Astrocyte (in vitro differentiated cells and primary cell): ENCODE measurements around the gene MYL6. TPM values are rescaled to one million over a fixed set of nuclear protein-coding genes. Genes with fewer than 3 reads are reported as not detected.
"Not testable (repeated sequence)": the region's sequence is repeated elsewhere in the genome, so short reads cannot be mapped to it uniquely, and the experiment has no call there.

ENCODE experiments used
- DNase-seq: peaks from one replicate; pipeline ENCODE4 v3.0.0-alpha.2; 2010; ENCODE audit warnings: low read depth
- FAIRE-seq: peaks from 2 replicates; lab custom pipeline; 2011; peaks lifted over from hg19 to GRCh38; lab: Jason Lieb, UNC
- H2AFZ ChIP-seq: 2 replicates; pipeline ENCODE4 v1.6.0; 2012; ENCODE audit warnings: low read depth, low read length, inconsistent platforms
- H3K27ac ChIP-seq: 2 replicates; pipeline ENCODE4 v1.5.1; 2011; ENCODE audit warnings: low read depth, low read length, inconsistent platforms
- H3K27me3 ChIP-seq: 2 replicates; pipeline ENCODE4 v1.6.0; 2011; ENCODE audit warnings: low read length, inconsistent platforms; ENCODE audit not compliant: insufficient read depth
- H3K36me3 ChIP-seq: 2 replicates; pipeline ENCODE4 v1.5.1; 2011; ENCODE audit warnings: low read length, inconsistent platforms; ENCODE audit not compliant: insufficient read depth
- H3K4me1 ChIP-seq: 2 replicates; pipeline ENCODE4 v1.5.1; 2011; ENCODE audit warnings: low read length, inconsistent platforms; ENCODE audit not compliant: insufficient read depth
- H3K4me2 ChIP-seq: 2 replicates; pipeline ENCODE4 v1.6.0; 2012; ENCODE audit warnings: low read length, inconsistent platforms
- H3K4me3 ChIP-seq: 2 replicates; pipeline ENCODE4 v1.5.1; 2011; ENCODE audit warnings: low read depth, mild to moderate bottlenecking, low read length, inconsistent platforms; ENCODE audit not compliant: insufficient read depth
- H3K79me2 ChIP-seq: 2 replicates; pipeline ENCODE4 v1.6.0; 2012; ENCODE audit warnings: mild to moderate bottlenecking, low read length, inconsistent platforms; ENCODE audit not compliant: insufficient read depth
- H3K9ac ChIP-seq: 2 replicates; pipeline ENCODE4 v1.6.0; 2012; ENCODE audit warnings: mild to moderate bottlenecking, low read length, inconsistent platforms
- H3K9me3 ChIP-seq: 2 replicates; pipeline ENCODE4 v1.5.1; 2012; ENCODE audit warnings: low read depth, mild to moderate bottlenecking, low read length, inconsistent platforms; ENCODE audit not compliant: insufficient read depth
- H4K20me1 ChIP-seq: 2 replicates; pipeline ENCODE4 v1.6.0; 2012; ENCODE audit warnings: low read length, inconsistent platforms; ENCODE audit not compliant: insufficient read depth
- H3K27ac Mint-ChIP-seq: one replicate; pipeline ENCODE4 v1.8.0; 2021; ENCODE audit warnings: mild to moderate bottlenecking, mixed read lengths; ENCODE audit not compliant: unreplicated experiment
- H3K27me3 Mint-ChIP-seq: one replicate; pipeline ENCODE4 v1.8.0; 2021; ENCODE audit warnings: low read depth, mixed read lengths; ENCODE audit not compliant: unreplicated experiment
- H3K36me3 Mint-ChIP-seq: one replicate; pipeline ENCODE4 v1.8.0; 2021; ENCODE audit warnings: low read depth, mixed read lengths; ENCODE audit not compliant: unreplicated experiment
- H3K4me1 Mint-ChIP-seq: one replicate; pipeline ENCODE4 v1.8.0; 2021; ENCODE audit warnings: low read depth, mixed read lengths; ENCODE audit not compliant: unreplicated experiment
- H3K4me3 Mint-ChIP-seq: one replicate; pipeline ENCODE4 v1.8.0; 2021; ENCODE audit warnings: mild to moderate bottlenecking, moderate library complexity, mixed read lengths; ENCODE audit not compliant: unreplicated experiment
- H3K9me3 Mint-ChIP-seq: one replicate; pipeline ENCODE4 v1.8.0; 2021; ENCODE audit warnings: mild to moderate bottlenecking, mixed read lengths; ENCODE audit not compliant: unreplicated experiment
- CTCF ChIP-seq: IDR thresholded peaks from 2 replicates; pipeline ENCODE4 v1.5.1; 2011; ENCODE audit warnings: low read depth, mild to moderate bottlenecking, inconsistent platforms, low read length, moderate library complexity; ENCODE audit not compliant: insufficient read depth
- EZH2 ChIP-seq: IDR thresholded peaks from 2 replicates; pipeline ENCODE4 v1.6.1; 2012; ENCODE audit warnings: mild to moderate bottlenecking, low read length, inconsistent platforms; ENCODE audit not compliant: insufficient read depth
- total RNA-seq: library from RNA; stranded (reverse); gene quantifications from 2 replicates; pipeline ENCODE4 v1.2.1, GENCODE V29; 2021

Gene MYL6
- total RNA-seq, 1 donor from 2014 or later = 2,685 TPM

GRCh38 chr12:56114084-56114483, 44.1 kb upstream of the MYL6 start:
- Mint-ChIP-seq H3K4me1 (peaks cover 7% of the 10 kb centered on the region), H3K36me3 (peaks cover 22% of the 10 kb centered on the region), H3K4me3 (no peak overlapping the region), H3K27me3 (no peaks in the 10 kb centered on the region), H3K27ac (no peak overlapping the region), H3K9me3 (no peaks in the 10 kb centered on the region)
- Histone ChIP-seq H3K79me2 (peaks cover 17% of the 10 kb centered on the region), H3K4me1 (peaks cover 10% of the 10 kb centered on the region), H3K4me3 (no peak overlapping the region), H3K36me3 (peaks cover 35% of the 10 kb centered on the region), H3K4me2 (no peak overlapping the region), H3K27me3 (no peaks in the 10 kb centered on the region), H2AFZ (no peak overlapping the region), H4K20me1 (peaks cover 11% of the 10 kb centered on the region), H3K9me3 (no peaks in the 10 kb centered on the region), H3K9ac (no peak overlapping the region), H3K27ac (no peak overlapping the region)
- FAIRE-seq (no peak), DNase-seq (no peak)
- TF ChIP-seq CTCF = no peak
- no peak for TF ChIP-seq EZH2

- Histone ChIP-seq H4K20me1 (peaks cover 11% of the 10 kb centered on the region), H3K4me2 (peak overlapping the region; percentile 98), H3K36me3 (peaks cover 29% of the 10 kb centered on the region), H3K4me3 (peak overlapping the region; percentile 99), H3K27me3 (no peaks in the 10 kb centered on the region), H3K9me3 (no peaks in the 10 kb centered on the region), H3K27ac (peak overlapping the region; percentile 91), H2AFZ (no peak overlapping the region), H3K4me1 (peaks cover 23% of the 10 kb centered on the region), H3K79me2 (peaks cover 17% of the 10 kb centered on the region), H3K9ac (peak overlapping the region; percentile 98)
- H3K27ac Mint-ChIP-seq = peak overlapping the region; percentile 97
- peaks cover 18% of the 10 kb centered on the region for H3K4me1 Mint-ChIP-seq
- no peaks in the 10 kb centered on the region for H3K9me3 Mint-ChIP-seq
- DNase-seq (peak; percentile 23), FAIRE-seq (no peak)
- peak overlapping the region; percentile 96 for H3K4me3 Mint-ChIP-seq
- H3K36me3 Mint-ChIP-seq = peaks cover 21% of the 10 kb centered on the region
- no peaks in the 10 kb centered on the region for H3K27me3 Mint-ChIP-seq
- TF ChIP-seq CTCF (no peak), EZH2 (no peak)
These were observed 42.8 kb upstream of the MYL6 start for GRCh38 chr12:56115329-56115728.

- Histone ChIP-seq H3K4me3 (peak within 1 kb of the TSS; percentile 99), H3K79me2 (peaks cover 23% of the 10 kb centered on the region), H3K9ac (peak within 1 kb of the TSS; percentile 98), H3K27ac (peak within 1 kb of the TSS; percentile 91), H3K27me3 (no peaks in the 10 kb centered on the region), H3K36me3 (peaks cover 20% of the 10 kb centered on the region), H3K4me1 (peaks cover 24% of the 10 kb centered on the region), H3K9me3 (no peaks in the 10 kb centered on the region), H3K4me2 (peak within 1 kb of the TSS; percentile 98), H2AFZ (peak within 1 kb of the TSS; percentile 84), H4K20me1 (peaks cover 11% of the 10 kb centered on the region)
- peaks cover 23% of the 10 kb centered on the region for H3K36me3 Mint-ChIP-seq
- no peak for FAIRE-seq
- H3K27me3 Mint-ChIP-seq = no peaks in the 10 kb centered on the region
- TF ChIP-seq EZH2 (no peak), CTCF (no peak)
- peak within 1 kb of the TSS; percentile 97 for H3K27ac Mint-ChIP-seq
- peak; percentile 80 for DNase-seq
- H3K9me3 Mint-ChIP-seq = no peaks in the 10 kb centered on the region
- peak within 1 kb of the TSS; percentile 96 for H3K4me3 Mint-ChIP-seq
- peaks cover 22% of the 10 kb centered on the region for H3K4me1 Mint-ChIP-seq
These were observed 41.7 kb upstream of the MYL6 start, which contains the start of gene RPL41 for GRCh38 chr12:56116267-56117081. Gene RPL41, plus strand, starts transcription at chr12:56116633.

- Mint-ChIP-seq H3K27ac (peak overlapping the region; percentile 97), H3K4me1 (peaks cover 22% of the 10 kb centered on the region), H3K36me3 (peaks cover 23% of the 10 kb centered on the region), H3K4me3 (peak overlapping the region; percentile 96)
- not testable (repeated sequence) for H3K9me3 Mint-ChIP-seq, DNase-seq, H3K27me3 Mint-ChIP-seq, H3K27me3 ChIP-seq, FAIRE-seq, H3K9me3 ChIP-seq, H2AFZ ChIP-seq
- Histone ChIP-seq H3K9ac (peak overlapping the region; percentile 98), H3K27ac (peak overlapping the region; percentile 91), H3K4me3 (peak overlapping the region; percentile 99), H3K4me1 (peaks cover 24% of the 10 kb centered on the region), H4K20me1 (peaks cover 11% of the 10 kb centered on the region), H3K36me3 (peaks cover 15% of the 10 kb centered on the region), H3K4me2 (peak overlapping the region; percentile 98), H3K79me2 (peaks cover 23% of the 10 kb centered on the region)
These were observed 41.0 kb upstream of the MYL6 start for GRCh38 chr12:56117082-56117706.
